Measurements from ENCODE around the gene SFTPB.

SFTPB gene

GRCh38 chr2:85649201-85650190 is 18.5 kb downstream of the SFTPB start:
- H3K79me2 ChIP-seq (ENCODE audit: low read length): no peaks in the 10 kb centered on the region
- H3K27me3 ChIP-seq (ENCODE audit: low read depth, low read length): no peaks in the 10 kb centered on the region
- no peak overlapping the region for H3K4me2 ChIP-seq (ENCODE audit: low read length)
- H3K4me1 ChIP-seq (ENCODE audit: low read length): peaks cover 27% of the 10 kb centered on the region
- H3K27ac ChIP-seq (ENCODE audit: low read length): no peak overlapping the region
- H3K36me3 ChIP-seq (replicated peaks; ENCODE audit: low read depth, low read length): peaks cover 63% of the 10 kb centered on the region
- no peak overlapping the region for H2AFZ ChIP-seq (ENCODE audit: low read depth, low read length)
- H4K20me1 ChIP-seq (ENCODE audit: insufficient read depth, low read length): peaks cover 11% of the 10 kb centered on the region
- H3K9me3 ChIP-seq (ENCODE audit: insufficient read depth, low read length): no peaks in the 10 kb centered on the region
- TF ChIP-seq EZH2phosphoT487 (IDR thresholded peaks at IDR 0.05; ENCODE audit: low read depth): no peak
- TF ChIP-seq, protein P1, sequence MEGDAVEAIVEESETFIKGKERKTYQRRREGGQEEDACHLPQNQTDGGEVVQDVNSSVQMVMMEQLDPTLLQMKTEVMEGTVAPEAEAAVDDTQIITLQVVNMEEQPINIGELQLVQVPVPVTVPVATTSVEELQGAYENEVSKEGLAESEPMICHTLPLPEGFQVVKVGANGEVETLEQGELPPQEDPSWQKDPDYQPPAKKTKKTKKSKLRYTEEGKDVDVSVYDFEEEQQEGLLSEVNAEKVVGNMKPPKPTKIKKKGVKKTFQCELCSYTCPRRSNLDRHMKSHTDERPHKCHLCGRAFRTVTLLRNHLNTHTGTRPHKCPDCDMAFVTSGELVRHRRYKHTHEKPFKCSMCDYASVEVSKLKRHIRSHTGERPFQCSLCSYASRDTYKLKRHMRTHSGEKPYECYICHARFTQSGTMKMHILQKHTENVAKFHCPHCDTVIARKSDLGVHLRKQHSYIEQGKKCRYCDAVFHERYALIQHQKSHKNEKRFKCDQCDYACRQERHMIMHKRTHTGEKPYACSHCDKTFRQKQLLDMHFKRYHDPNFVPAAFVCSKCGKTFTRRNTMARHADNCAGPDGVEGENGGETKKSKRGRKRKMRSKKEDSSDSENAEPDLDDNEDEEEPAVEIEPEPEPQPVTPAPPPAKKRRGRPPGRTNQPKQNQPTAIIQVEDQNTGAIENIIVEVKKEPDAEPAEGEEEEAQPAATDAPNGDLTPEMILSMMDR (IDR thresholded peaks at IDR 0.05; ENCODE audit: low read depth, low read length): no peak
- H3K4me3 ChIP-seq (ENCODE audit: low read length): no peak overlapping the region
- no peak overlapping the region for H3K9ac ChIP-seq (ENCODE audit: low read length)

DNA sequence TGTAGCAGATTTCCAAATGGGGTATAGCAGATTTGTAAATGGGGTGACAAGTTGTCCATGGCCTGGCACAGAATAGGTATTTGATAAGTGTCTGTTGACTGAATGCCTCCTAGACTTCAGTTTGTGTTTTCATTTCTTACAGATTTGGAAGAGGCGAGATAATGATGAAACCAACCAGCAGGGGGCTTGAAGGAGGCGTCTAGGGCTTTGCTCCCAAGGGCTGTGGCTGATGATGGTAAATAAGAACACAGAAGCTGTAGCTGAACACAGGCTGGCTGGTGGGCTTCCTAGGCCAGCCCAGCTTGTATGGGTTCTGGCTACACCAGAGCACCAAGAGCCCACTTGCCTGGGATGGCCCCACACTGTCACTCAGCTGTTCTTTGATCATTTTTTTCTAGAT is 19.4 kb downstream of the SFTPB start:
- H3K79me2 ChIP-seq (ENCODE audit: low read length): no peaks in the 10 kb centered on the region
- H2AFZ ChIP-seq (ENCODE audit: low read depth, low read length): no peak overlapping the region
- H3K27ac ChIP-seq (ENCODE audit: low read length): peak overlapping the region; percentile 73
- no peak for TF ChIP-seq EZH2phosphoT487 (IDR thresholded peaks at IDR 0.05; ENCODE audit: low read depth)
- TF ChIP-seq, protein P1 (IDR thresholded peaks at IDR 0.05; ENCODE audit: low read depth, low read length): peak; percentile 53
- H3K9me3 ChIP-seq (ENCODE audit: insufficient read depth, low read length): no peaks in the 10 kb centered on the region
- H3K9ac ChIP-seq (ENCODE audit: low read length): peak overlapping the region; percentile 16; the same call in 1 of the 2 replicates
- H3K4me2 ChIP-seq (ENCODE audit: low read length): peak overlapping the region; percentile 32
- H3K4me1 ChIP-seq (ENCODE audit: low read length): peaks cover 35% of the 10 kb centered on the region
- H4K20me1 ChIP-seq (ENCODE audit: insufficient read depth, low read length): peaks cover 11% of the 10 kb centered on the region
- H3K4me3 ChIP-seq (ENCODE audit: low read length): no peak overlapping the region
- no peaks in the 10 kb centered on the region for H3K27me3 ChIP-seq (ENCODE audit: low read depth, low read length)
- H3K36me3 ChIP-seq (replicated peaks; ENCODE audit: low read depth, low read length): peaks cover 63% of the 10 kb centered on the region

DNA sequence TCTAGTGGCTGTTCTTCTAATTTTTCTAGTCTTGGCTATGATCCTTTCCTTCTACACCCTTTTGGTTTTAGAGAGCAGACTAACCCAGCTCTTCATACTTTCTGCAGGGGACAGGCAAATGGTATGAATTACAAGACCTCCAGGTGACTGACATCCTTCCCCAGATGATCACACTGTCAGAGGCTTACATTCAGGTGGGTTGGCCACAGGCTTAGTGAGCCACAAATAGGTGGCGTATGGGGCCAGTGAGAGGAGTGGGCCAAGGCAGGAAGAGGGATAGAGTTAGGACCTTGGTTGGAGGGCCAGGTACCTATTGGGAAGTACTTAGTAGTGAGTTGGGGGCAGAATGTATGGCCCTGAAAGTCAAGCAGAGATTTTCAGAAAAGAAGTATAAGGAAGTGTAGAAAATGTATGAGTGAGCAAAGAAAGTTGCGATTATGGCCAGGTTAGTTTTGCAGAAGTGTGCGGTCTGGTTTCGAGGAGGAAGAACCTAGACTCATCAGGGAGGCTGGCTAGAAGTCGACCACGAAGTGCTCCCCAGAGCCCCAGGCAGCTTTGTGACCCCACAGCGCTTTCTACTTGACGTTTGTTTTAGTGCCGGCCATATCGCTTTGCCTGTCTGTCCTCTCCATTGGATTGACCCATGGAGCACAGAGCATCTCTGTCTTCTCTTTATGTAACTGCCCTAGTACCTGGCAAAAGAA is 20.0 kb downstream of the SFTPB start:
- no peaks in the 10 kb centered on the region for H3K79me2 ChIP-seq (ENCODE audit: low read length)
- H3K27ac ChIP-seq (ENCODE audit: low read length): peak overlapping the region; percentile 73
- H3K27me3 ChIP-seq (ENCODE audit: low read depth, low read length): no peaks in the 10 kb centered on the region
- no peaks in the 10 kb centered on the region for H3K9me3 ChIP-seq (ENCODE audit: insufficient read depth, low read length)
- peaks cover 41% of the 10 kb centered on the region for H3K4me1 ChIP-seq (ENCODE audit: low read length)
- no peak for TF ChIP-seq EZH2phosphoT487 (IDR thresholded peaks at IDR 0.05; ENCODE audit: low read depth)
- TF ChIP-seq, protein P1 (IDR thresholded peaks at IDR 0.05; ENCODE audit: low read depth, low read length): no peak
- peak overlapping the region; percentile 16; the same call in 1 of the 2 replicates for H3K9ac ChIP-seq (ENCODE audit: low read length)
- no peak overlapping the region for H2AFZ ChIP-seq (ENCODE audit: low read depth, low read length)
- H3K4me2 ChIP-seq (ENCODE audit: low read length): peak overlapping the region; percentile 32
- H3K4me3 ChIP-seq (ENCODE audit: low read length): no peak overlapping the region
- peaks cover 11% of the 10 kb centered on the region for H4K20me1 ChIP-seq (ENCODE audit: insufficient read depth, low read length)
- H3K36me3 ChIP-seq (replicated peaks; ENCODE audit: low read depth, low read length): peaks cover 66% of the 10 kb centered on the region

DNA sequence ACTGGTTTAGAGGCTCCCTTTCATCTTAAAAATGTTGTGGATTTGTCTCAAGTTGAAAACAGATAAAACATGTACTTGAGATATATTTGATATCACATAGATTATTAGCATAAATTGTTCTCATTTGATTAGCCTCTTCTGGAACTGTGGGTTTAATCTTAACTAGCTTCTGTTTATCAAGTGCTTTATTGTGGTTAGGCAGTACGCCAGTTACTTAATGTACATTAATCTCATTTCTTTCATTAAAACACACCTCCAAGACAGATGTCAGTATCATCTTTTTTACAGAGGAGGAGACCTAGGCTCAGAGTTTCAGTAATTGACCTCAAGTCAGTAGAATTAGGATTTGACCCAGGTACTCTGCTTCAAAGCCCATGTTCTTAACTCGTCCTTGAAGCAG is 21.8 kb downstream of the SFTPB start:
- TF ChIP-seq, protein P1 (IDR thresholded peaks at IDR 0.05; ENCODE audit: low read depth, low read length): no peak
- TF ChIP-seq EZH2phosphoT487 (IDR thresholded peaks at IDR 0.05; ENCODE audit: low read depth): no peak
- Histone ChIP-seq H3K79me2 (ENCODE audit: low read length) (no peaks in the 10 kb centered on the region), H4K20me1 (ENCODE audit: insufficient read depth, low read length) (peaks cover 11% of the 10 kb centered on the region), H3K27ac (ENCODE audit: low read length) (no peak overlapping the region), H3K4me3 (ENCODE audit: low read length) (no peak overlapping the region), H2AFZ (ENCODE audit: low read depth, low read length) (no peak overlapping the region), H3K9me3 (ENCODE audit: insufficient read depth, low read length) (no peaks in the 10 kb centered on the region), H3K4me2 (ENCODE audit: low read length) (no peak overlapping the region), H3K9ac (ENCODE audit: low read length) (no peak overlapping the region), H3K4me1 (ENCODE audit: low read length) (peaks cover 53% of the 10 kb centered on the region), H3K36me3 (replicated peaks; ENCODE audit: low read depth, low read length) (peaks cover 75% of the 10 kb centered on the region), H3K27me3 (ENCODE audit: low read depth, low read length) (no peaks in the 10 kb centered on the region)
